ENCODE data around the gene IER2. TPM values are rescaled to one million over a fixed set of nuclear protein-coding genes. Genes with fewer than 3 reads are reported as not detected.
A peak's percentile ranks its signal among the peaks of the same experiment; 100 is the strongest.

Gene IER2
- total and polyA plus RNA-seq, 2 donors = 17.0 to 268 TPM

- H3K4me3 ChIP-seq (ENCODE audit: low read depth, low read length) = peak overlapping the region; percentile 79
- H3K4me1 ChIP-seq (ENCODE audit: insufficient read depth) = peaks cover 4% of the 10 kb centered on the region
- no peak overlapping the region for H3K27ac ChIP-seq (ENCODE audit: low read depth)
- DNase-seq (ENCODE audit: extremely low spot score) = no peak
- no peaks in the 10 kb centered on the region for H3K36me3 ChIP-seq (ENCODE audit: insufficient read depth)
- 2% methylated on average over 18 of the region's 18 CpGs for WGBS
These were observed 34.3 kb upstream of the IER2 start for GRCh38 chr19:13115936-13116281.

- under 1% methylated on average over 51 of the region's 51 CpGs for WGBS
- Histone ChIP-seq H3K4me3 (ENCODE audit: low read depth, low read length) (peak within 1 kb of the TSS; percentile 79), H3K36me3 (ENCODE audit: insufficient read depth) (no peaks in the 10 kb centered on the region), H3K4me1 (ENCODE audit: insufficient read depth) (peaks cover 4% of the 10 kb centered on the region), H3K27ac (ENCODE audit: low read depth) (peak within 1 kb of the TSS; percentile 33)
- DNase-seq (ENCODE audit: extremely low spot score) = peak; percentile 89
These were observed 33.7 kb upstream of the IER2 start, which contains the start of gene TRMT1 for GRCh38 chr19:13116282-13117175. Gene TRMT1 (minus strand): TSS chr19:13116740. CDS start chr19:13116399, 341 bp downstream.

GRCh38 chr19:13117176-13117771 lies 32.9 kb upstream of the IER2 start:
- H3K36me3 ChIP-seq (ENCODE audit: insufficient read depth) = no peaks in the 10 kb centered on the region
- no peak for DNase-seq (ENCODE audit: extremely low spot score)
- H3K27ac ChIP-seq (ENCODE audit: low read depth) = no peak overlapping the region
- H3K4me3 ChIP-seq (ENCODE audit: low read depth, low read length) = peak overlapping the region; percentile 79
- WGBS = 7% methylated on average over 20 of the region's 20 CpGs
- peaks cover 4% of the 10 kb centered on the region for H3K4me1 ChIP-seq (ENCODE audit: insufficient read depth)

GRCh38 chr19:13117772-13118423 lies 32.3 kb upstream of the IER2 start, which contains the start of gene NACC1:
Gene NACC1 (plus strand): TSS chr19:13118264. CDS start chr19:13135208, 16,944 bp downstream.
- peak; percentile 60 for DNase-seq (ENCODE audit: extremely low spot score)
- H3K36me3 ChIP-seq (ENCODE audit: insufficient read depth) = no peaks in the 10 kb centered on the region
- H3K4me3 ChIP-seq (ENCODE audit: low read depth, low read length) = peak within 1 kb of the TSS; percentile 99
- WGBS = 3% methylated on average over 65 of the region's 65 CpGs
- no peak within 1 kb of the TSS for H3K27ac ChIP-seq (ENCODE audit: low read depth)
- peaks cover 4% of the 10 kb centered on the region for H3K4me1 ChIP-seq (ENCODE audit: insufficient read depth)

GRCh38 chr19:13118424-13119193 lies 31.6 kb upstream of the IER2 start:
- Histone ChIP-seq H3K4me1 (ENCODE audit: insufficient read depth) (peaks cover 4% of the 10 kb centered on the region), H3K27ac (ENCODE audit: low read depth) (no peak overlapping the region), H3K36me3 (ENCODE audit: insufficient read depth) (no peaks in the 10 kb centered on the region), H3K4me3 (ENCODE audit: low read depth, low read length) (peak overlapping the region; percentile 99)
- DNase-seq (ENCODE audit: extremely low spot score) = no peak
- WGBS = under 1% methylated on average over 57 of the region's 57 CpGs

GRCh38 chr19:13119627-13120026 lies 30.6 kb upstream of the IER2 start:
- H3K27ac ChIP-seq (ENCODE audit: low read depth) = no peak overlapping the region
- no peak for DNase-seq (ENCODE audit: extremely low spot score)
- peaks cover 4% of the 10 kb centered on the region for H3K4me1 ChIP-seq (ENCODE audit: insufficient read depth)
- no peak overlapping the region for H3K4me3 ChIP-seq (ENCODE audit: low read depth, low read length)
- 63% methylated on average over 8 of the region's 8 CpGs for WGBS
- H3K36me3 ChIP-seq (ENCODE audit: insufficient read depth) = no peaks in the 10 kb centered on the region

GRCh38 chr19:13120031-13120430 lies 30.2 kb upstream of the IER2 start:
- Histone ChIP-seq H3K4me1 (ENCODE audit: insufficient read depth) (peaks cover 4% of the 10 kb centered on the region), H3K36me3 (ENCODE audit: insufficient read depth) (no peaks in the 10 kb centered on the region), H3K27ac (ENCODE audit: low read depth) (no peak overlapping the region), H3K4me3 (ENCODE audit: low read depth, low read length) (no peak overlapping the region)
- no peak for DNase-seq (ENCODE audit: extremely low spot score)
- WGBS = 76% methylated on average over 9 of the region's 9 CpGs

- Histone ChIP-seq H3K4me3 (ENCODE audit: low read depth, low read length) (no peak overlapping the region), H3K36me3 (ENCODE audit: insufficient read depth) (no peaks in the 10 kb centered on the region), H3K27ac (ENCODE audit: low read depth) (no peak overlapping the region), H3K4me1 (ENCODE audit: insufficient read depth) (peaks cover 4% of the 10 kb centered on the region)
- 69% methylated on average over 10 of the region's 10 CpGs for WGBS
- DNase-seq (ENCODE audit: extremely low spot score) = no peak
These were observed 29.4 kb upstream of the IER2 start for GRCh38 chr19:13120817-13121216.

GRCh38 chr19:13121551-13122274 lies 28.5 kb upstream of the IER2 start:
- Histone ChIP-seq H3K4me3 (ENCODE audit: low read depth, low read length) (no peak overlapping the region), H3K4me1 (ENCODE audit: insufficient read depth) (peaks cover 4% of the 10 kb centered on the region), H3K36me3 (ENCODE audit: insufficient read depth) (no peaks in the 10 kb centered on the region), H3K27ac (ENCODE audit: low read depth) (no peak overlapping the region)
- DNase-seq (ENCODE audit: extremely low spot score) = no peak
- WGBS = 82% methylated on average over 18 of the region's 18 CpGs

DNA sequence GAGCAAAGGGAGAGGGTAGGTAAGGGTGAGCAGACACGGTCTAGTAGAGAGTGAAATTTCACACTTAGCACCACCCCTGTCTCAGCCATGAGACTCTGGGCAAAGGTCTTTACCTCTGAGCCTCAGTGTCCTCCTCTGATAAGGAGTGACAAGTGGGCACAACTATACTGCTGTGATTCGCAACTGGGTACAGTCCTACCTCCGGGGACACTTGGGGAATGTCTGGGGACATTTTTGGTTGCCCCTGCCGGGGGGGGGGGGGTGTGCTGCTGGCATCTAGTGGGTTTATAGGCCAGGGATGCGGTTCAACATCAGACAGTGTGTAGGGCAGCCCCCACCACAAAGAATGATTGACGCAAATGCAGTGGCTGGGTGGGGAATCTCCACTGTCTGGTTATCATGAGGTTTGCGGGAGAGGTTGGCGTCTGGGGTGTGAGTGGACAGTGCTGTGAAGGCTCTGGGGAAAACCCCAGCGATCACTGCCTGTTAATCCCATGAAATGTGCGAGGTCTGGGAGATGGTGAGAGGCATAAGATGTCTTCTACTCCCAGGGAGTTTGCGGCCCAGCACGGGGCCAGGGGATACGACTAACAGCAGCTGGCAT lies 27.8 kb upstream of the IER2 start:
- Histone ChIP-seq H3K36me3 (ENCODE audit: insufficient read depth) (no peaks in the 10 kb centered on the region), H3K4me3 (ENCODE audit: low read depth, low read length) (no peak overlapping the region), H3K4me1 (ENCODE audit: insufficient read depth) (peaks cover 2% of the 10 kb centered on the region), H3K27ac (ENCODE audit: low read depth) (no peak overlapping the region)
- no peak for DNase-seq (ENCODE audit: extremely low spot score)
- WGBS = 90% methylated on average over 13 of the region's 13 CpGs

- no peak for DNase-seq (ENCODE audit: extremely low spot score)
- no peak overlapping the region for H3K27ac ChIP-seq (ENCODE audit: low read depth)
- no peak overlapping the region for H3K4me3 ChIP-seq (ENCODE audit: low read depth, low read length)
- H3K4me1 ChIP-seq (ENCODE audit: insufficient read depth) = peaks cover 2% of the 10 kb centered on the region
- no peaks in the 10 kb centered on the region for H3K36me3 ChIP-seq (ENCODE audit: insufficient read depth)
- WGBS = 91% methylated on average over 20 of the region's 20 CpGs
These were observed 26.9 kb upstream of the IER2 start for GRCh38 chr19:13122980-13123957.
